HEK293 (cell line): ENCODE results near the gene TAF10.

Experiments used
- CTCF ChIP-seq: fragments of 450-650 bp; formaldehyde crosslinking; IDR thresholded peaks from 2 replicates; pipeline ENCODE4 v1.5.1; 2016; ENCODE audit warnings: missing biosample characterization, missing genetic modification characterization
- HOXA7 ChIP-seq: sonication (generic); formaldehyde crosslinking; IDR thresholded peaks from 2 replicates; pipeline ENCODE4 v1.8.1; 2022; ENCODE audit warnings: missing genetic modification reagents, borderline replicate concordance
- ZBTB21 ChIP-seq: fragments of 450-650 bp; formaldehyde crosslinking; IDR thresholded peaks from 2 replicates; pipeline ENCODE4 v1.5.1; 2017; ENCODE audit warnings: missing biosample characterization, missing genetic modification characterization
- ZNF324 ChIP-seq: fragments of 450-650 bp; formaldehyde crosslinking; IDR thresholded peaks from 2 replicates; pipeline ENCODE4 v1.5.1; 2016; ENCODE audit warnings: missing biosample characterization, missing genetic modification characterization
- ZNF426 ChIP-seq: fragments of 450-650 bp; formaldehyde crosslinking; IDR thresholded peaks from 2 replicates; pipeline ENCODE4 v1.5.1; 2017; ENCODE audit warnings: missing biosample characterization, missing genetic modification characterization, mild to moderate bottlenecking, inconsistent platforms, moderate library complexity
- ZNF549 ChIP-seq: fragments of 450-650 bp; IDR thresholded peaks from 2 replicates; pipeline ENCODE4 v1.5.1; 2018; ENCODE audit warnings: missing biosample characterization, missing genetic modification characterization, mild to moderate bottlenecking, inconsistent platforms, moderate library complexity

- no peak for TF ChIP-seq ZBTB21 (tag by site-specific recombination)
- no peak for TF ChIP-seq ZNF549 (tag by site-specific recombination)
- no peak for TF ChIP-seq ZNF426
- TF ChIP-seq HOXA7 (CRISPR knock-in tag), result no peak
- TF ChIP-seq CTCF (tag by site-specific recombination), result no peak
- TF ChIP-seq ZNF324, result no peak
Observed at GRCh38 chr11:6618117-6619003, 6.3 kb upstream of the TAF10 start.
